NCI-H128 (cell line): Measurements from ENCODE around the gene LRPAP1.
"Not testable (repeated sequence)": the region's sequence is repeated elsewhere in the genome, so short reads cannot be mapped to it uniquely, and the experiment has no call there.

Experiments
- DNase-seq: peaks from one replicate; lab custom pipeline; 2025; ENCODE audit not compliant: unreplicated experiment; lab: John Stamatoyannopoulos, UW

LRPAP1 gene

DNA sequence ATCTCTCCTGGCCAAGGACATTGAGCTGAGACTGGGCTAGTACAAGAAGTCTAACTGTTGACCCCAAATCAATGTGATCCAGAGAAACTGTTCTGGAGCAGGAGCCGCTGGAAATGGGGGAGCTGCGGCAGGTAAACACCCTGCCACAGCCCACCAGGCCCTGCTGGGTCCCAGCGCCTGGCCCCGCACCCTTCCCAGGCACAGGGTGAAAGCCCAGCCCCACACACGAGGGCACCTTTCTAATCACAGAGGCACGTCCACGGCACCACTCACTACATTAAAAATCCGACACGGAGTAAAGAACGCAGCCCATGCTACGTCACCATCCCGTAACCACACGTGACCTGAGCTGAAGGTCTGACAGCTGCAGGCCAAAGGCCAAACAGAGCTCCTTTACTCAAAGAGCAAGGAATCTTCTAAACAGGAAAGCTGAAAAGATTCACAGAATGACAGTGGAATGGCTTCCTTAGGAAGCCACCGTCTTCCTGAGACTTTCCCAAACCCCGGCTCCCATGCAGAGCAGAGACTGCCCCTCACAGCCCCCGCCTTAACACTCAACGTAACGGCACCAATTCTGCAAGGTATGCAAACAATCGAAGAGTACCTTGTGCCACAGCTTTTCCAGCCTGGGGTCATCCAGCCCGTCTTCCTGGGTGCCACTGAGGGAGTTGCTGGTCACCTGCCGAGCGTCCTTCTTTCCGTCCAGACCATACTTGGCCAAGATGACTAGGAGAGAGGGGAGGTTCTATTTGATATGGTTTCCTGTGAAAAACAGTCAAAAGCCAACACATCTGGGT, 12.6 kb downstream of the LRPAP1 start:
- DNase-seq, result no peak

GRCh38 chr4:3518941-3519340, 13.3 kb downstream of the LRPAP1 start:
- DNase-seq, result no peak

- no peak for DNase-seq
Measured at GRCh38 chr4:3518511-3518880, 13.7 kb downstream of the LRPAP1 start.

- no peak for DNase-seq
Measured at GRCh38 chr4:3517731-3518510, 14.3 kb downstream of the LRPAP1 start.

- DNase-seq, result no peak
Measured at GRCh38 chr4:3516836-3517730, 15.1 kb downstream of the LRPAP1 start.

GRCh38 chr4:3516061-3516835, 16.0 kb downstream of the LRPAP1 start:
- DNase-seq, result no peak

GRCh38 chr4:3515646-3516045, 16.6 kb downstream of the LRPAP1 start:
- no peak for DNase-seq

- DNase-seq, result no peak
Measured at GRCh38 chr4:3514806-3515501, 17.3 kb downstream of the LRPAP1 start.

DNA sequence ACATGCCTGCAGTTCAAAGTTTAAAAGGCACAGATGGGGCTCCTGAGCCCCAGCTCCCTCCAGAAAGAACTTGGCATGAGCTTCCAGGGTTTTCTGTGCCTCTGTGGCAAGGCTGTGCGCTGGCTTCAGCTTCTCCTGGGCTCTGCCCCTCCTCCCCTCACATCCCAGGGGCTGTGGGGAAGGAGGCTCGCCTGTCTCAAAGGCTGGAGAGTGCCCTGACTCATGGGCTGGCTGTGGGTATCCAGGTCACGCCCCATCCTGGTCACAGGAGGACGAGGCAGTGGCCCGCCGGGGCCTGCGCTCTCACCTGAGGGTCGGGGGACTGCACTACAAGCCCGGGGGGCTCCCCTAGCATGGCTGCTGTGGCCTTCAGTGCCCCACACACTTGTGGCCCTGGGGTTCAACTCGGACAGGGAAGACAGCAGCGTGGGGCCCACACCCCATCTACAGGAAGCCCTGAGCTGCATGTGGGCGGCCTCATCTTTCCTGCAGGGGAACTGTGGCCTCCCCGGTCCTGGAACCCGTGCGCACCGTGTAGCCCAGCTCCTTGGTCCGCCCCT, 17.9 kb downstream of the LRPAP1 start:
- DNase-seq, result no peak

GRCh38 chr4:3513807-3514206, 18.4 kb downstream of the LRPAP1 start:
- no peak for DNase-seq

DNA sequence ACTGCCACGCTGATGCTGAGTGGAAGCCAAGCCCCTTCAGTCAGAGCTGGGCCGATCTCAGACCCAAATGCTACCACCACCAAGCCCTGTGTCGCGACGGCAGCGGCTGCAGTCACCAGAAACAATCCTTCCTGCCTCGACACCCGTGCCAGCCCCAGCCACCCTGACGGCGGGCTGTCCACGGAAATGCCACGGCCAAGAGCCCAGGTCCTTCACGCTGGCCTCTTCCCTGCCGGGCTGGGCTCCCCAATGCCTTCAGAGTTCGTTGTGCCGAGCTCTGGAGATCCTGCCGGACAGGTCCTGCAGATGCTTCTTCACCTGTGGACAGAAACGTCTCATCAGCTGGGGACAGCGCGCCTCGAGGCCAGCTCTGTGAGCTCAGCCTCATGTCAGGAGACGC, 19.5 kb downstream of the LRPAP1 start:
- no peak for DNase-seq

- no peak for DNase-seq
Measured at GRCh38 chr4:3512279-3512678, 19.9 kb downstream of the LRPAP1 start.

- DNase-seq, result not testable (repeated sequence)
Measured at GRCh38 chr4:3511601-3512000, 20.6 kb downstream of the LRPAP1 start.

GRCh38 chr4:3511187-3511586, 21.0 kb downstream of the LRPAP1 start:
- no peak for DNase-seq

- no peak for DNase-seq
Measured at GRCh38 chr4:3510481-3510880, 21.7 kb downstream of the LRPAP1 start.

- DNase-seq, result no peak
Measured at GRCh38 chr4:3508542-3508941, 23.7 kb downstream of the LRPAP1 start.

GRCh38 chr4:3505231-3505630, 27.0 kb downstream of the LRPAP1 start:
- no peak for DNase-seq

- no peak for DNase-seq
Measured at GRCh38 chr4:3502941-3503936, 29.0 kb downstream of the LRPAP1 start.
